Stimulated activated CD4-positive, alpha-beta T cell treated with anti-CD3 and anti-CD28 coated beads, TNF-alpha, amount 100 ng/mL, for 4 hours (primary cell): ENCODE data around the gene ESAM.

Experiments used
- DNase-seq, 3 experiments: peaks; one replicate each; pipeline ENCODE4 v3.0.0-alpha.2; 2020; ENCODE audit warnings: low read depth in 3 of 3

Gene ESAM

GRCh38 chr11:124732230-124732629 is 29.9 kb downstream of the ESAM start:
- DNase-seq, result no peak

GRCh38 chr11:124729571-124729970 is 32.5 kb downstream of the ESAM start:
- no peak for DNase-seq

GRCh38 chr11:124728134-124728533 is 34.0 kb downstream of the ESAM start:
- no peak for DNase-seq

DNA sequence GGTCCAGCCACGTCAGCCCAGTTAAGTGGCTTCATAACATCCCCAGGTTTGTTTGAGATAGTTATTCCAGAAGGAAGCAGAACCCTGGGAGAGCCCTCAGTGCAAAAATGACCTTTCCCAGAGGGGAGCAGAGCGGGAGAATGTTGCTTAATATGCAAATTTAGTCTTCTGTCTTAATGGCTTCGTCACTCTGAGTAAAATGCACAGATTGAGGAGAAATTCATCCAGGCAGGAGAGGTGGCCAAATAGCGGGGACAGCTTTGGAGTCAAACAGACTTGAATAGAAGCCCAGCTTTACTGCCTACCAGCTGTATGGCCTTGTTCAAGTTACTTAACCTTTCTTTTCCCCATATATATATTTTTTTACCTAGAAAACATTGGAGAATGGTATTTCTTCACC is 34.6 kb downstream of the ESAM start:
- DNase-seq, result no peak

GRCh38 chr11:124725719-124726105 is 36.4 kb downstream of the ESAM start:
- no peak for DNase-seq

GRCh38 chr11:124724979-124725718 is 36.9 kb downstream of the ESAM start:
- no peak for DNase-seq

DNA sequence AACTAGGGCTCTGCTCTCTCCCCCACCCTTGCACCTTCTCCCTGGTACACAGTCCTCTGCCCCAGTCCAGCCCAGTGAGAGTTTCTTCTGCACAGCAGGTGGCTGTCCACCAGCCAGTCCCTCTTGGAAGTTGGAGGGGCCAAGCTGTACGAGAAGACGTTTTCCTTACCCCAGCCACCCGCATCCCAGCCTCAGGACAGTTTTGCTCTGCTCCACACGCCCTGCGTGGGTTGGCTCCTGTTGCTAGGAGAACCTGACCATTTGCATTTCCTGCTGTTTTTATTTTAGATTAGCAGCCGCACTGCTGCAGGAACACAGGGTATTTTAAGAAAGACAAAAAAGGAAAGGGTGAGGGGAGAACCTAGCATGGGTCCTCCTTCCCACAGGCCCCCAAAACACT is 39.9 kb downstream of the ESAM start:
- DNase-seq, result no peak

DNA sequence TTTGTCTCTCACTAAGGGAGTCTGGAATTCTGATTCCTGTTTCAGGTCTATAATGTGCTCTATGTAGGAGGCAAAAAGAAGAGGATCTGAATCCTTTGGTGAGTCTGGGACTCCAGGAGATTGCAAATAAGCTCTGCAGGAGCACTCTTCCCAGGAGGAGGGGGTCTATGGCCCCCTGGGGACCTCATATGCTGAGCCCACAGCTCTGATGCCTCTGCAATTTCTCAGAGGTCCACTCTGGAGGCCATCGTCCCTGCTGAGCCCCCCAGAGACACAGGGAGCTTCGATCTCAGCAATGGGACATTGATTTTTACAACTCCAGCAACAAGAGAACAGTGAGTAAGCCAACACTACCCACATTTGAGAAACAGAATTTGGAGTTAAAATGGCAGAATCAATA is 42.6 kb downstream of the ESAM start:
- no peak for DNase-seq

DNA sequence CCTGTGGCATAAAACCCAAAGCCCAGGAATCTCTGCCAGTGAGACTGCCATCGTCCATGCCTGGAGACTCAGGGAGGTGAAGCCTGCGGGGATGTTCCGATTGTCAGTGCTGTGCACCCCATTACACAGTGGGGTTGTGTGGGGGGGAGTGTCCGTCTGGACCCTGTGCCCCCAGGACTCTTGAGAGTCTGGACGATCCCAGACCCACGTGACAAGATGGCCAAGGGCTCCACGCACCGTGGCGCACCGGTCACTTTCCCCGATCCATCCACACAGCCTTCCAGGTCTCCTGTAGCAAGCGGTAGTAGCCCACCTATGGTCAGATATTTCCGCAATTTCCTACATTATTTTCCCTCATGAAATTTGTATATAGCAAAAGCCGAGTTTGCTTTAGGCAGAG is 43.3 kb downstream of the ESAM start:
- DNase-seq, result no peak

DNA sequence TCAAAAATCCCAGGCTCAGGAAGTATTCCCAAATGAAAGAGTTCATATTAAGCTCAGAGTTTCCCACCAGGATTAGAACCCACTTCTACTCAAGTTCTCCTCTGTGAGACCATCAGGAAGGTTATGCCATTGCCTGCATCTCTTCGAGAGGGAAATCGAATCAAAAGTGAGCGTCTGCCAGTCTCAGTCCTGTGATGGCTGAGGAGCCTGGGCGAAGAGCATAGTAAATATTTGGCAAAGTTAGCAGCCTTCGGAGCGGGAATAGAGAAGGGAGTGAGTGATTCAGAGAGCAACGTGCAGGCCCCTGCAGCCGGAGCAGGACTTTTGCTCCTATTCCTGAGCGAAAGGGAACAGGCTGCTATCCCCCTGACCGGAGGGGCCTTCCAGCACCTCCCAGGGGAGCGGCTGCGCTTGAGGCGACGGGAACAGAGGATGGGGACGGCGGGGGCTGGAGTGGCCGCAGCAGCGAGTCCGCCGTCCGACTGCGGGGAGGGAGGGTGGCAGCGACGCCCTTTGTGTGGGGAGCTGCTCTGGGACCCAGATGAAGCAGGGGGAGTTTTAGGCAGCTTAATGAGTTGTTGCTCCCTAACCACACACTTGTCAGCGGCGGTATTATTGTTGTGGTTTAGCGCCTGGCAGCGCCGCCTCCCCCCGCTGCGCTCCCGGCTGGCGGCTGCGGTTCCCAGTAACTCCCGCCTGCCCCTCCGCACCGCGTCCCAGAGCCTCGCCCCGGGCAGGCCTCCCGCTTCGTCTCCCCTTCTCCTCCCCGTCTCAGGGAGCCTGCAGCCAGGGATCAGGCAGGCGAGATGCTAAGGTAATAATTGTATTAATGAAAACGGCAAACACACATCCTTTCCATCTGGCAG is 44.1 kb downstream of the ESAM start:
- no peak for DNase-seq

GRCh38 chr11:124717421-124717785 is 44.7 kb downstream of the ESAM start:
- DNase-seq, result no peak

DNA sequence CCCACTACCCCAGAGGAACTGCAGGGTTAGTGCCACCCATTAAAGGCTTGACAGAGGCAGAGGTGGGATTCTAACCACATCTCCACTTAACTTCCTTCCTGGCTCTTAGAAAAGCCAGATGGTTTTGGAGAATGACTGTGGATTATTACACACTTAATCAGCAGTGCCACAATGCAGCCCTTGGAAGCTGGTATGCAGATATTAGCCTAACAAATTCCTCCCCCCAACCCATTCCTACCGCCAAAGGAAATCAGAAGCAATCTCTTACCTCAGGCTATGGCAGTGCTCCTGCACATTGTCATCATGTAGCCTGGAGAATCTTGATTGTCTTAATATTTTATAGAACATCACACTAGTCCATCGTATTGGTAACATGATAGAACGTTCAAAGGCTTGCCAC is 45.5 kb downstream of the ESAM start:
- DNase-seq, result no peak

DNA sequence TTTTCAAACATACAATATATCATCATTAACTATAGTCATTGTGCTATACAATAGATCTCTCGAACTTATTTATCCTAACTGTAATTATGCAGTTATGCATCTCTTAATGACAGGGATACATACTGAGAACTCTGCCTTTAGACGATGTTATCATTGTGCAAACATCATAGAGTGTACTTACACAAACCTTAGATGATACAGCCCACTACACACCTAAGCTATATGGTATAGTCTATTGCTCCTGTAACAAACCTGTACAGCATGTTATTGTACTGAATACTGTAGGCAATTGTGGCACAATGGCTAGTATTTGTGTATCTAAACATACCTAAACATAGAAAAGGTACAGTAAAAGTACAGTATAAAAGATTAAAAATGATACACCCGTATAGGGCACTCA is 49.7 kb downstream of the ESAM start:
- DNase-seq, result no peak

DNA sequence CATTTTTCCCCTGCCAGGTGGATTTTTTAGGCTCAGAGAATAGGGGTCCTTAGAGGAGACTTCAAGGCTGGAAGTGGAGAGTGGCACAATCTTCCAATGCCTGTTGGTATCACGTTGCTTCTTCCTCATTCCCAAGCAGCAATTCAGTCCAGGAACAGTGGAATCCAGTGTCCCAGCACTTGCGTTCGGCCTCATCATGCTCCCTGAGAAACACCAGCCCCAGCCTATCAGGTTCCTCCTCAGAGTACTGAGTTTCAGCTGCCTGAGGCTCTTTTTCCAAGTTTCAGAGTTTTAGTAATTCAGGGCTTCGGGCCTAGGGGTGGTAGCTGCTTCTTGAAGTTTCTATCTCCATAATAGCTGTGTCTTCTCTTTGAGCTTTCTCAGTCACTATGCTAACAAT is 54.3 kb downstream of the ESAM start:
- no peak for DNase-seq
